Thoracic aorta (tissue), 2 donors: Measurements from ENCODE around the gene ANKRD27. TPM values are rescaled to one million over a fixed set of nuclear protein-coding genes. Genes with fewer than 3 reads are reported as not detected.

Experiments used
- ATAC-seq: fragments of 150-250 bp; one replicate; pipeline ENCODE4 v1.8.0; 2017; ENCODE audit warnings: low read depth; ENCODE audit not compliant: insufficient number of reproducible peaks, low FRiP score
- DNase-seq: peaks from one replicate; pipeline ENCODE4 v3.0.0-alpha.2; 2020; ENCODE audit warnings: low spot score
- H3K27ac ChIP-seq, 2 donors: fragments of 200-600 bp; sonication (generic); 1 replicate in 1 of 2; 2 replicates in 1 of 2; pipeline ENCODE4 v1.5.1; 2016; ENCODE audit warnings: mild to moderate bottlenecking in 2 of 2, moderate library complexity in 2 of 2
- H3K27me3 ChIP-seq: fragments of 200-600 bp; sonication (generic); replicated peaks from 2 replicates; pipeline ENCODE4 v1.6.0; 2016; ENCODE audit warnings: mild to moderate bottlenecking; ENCODE audit not compliant: insufficient read depth
- H3K36me3 ChIP-seq: fragments of 200-600 bp; sonication (generic); one replicate; pipeline ENCODE4 v1.5.1; 2016
- H3K4me1 ChIP-seq, 2 donors: fragments of 200-600 bp; sonication (generic); 1 replicate in 1 of 2; 2 replicates in 1 of 2; pipeline versions ENCODE4 v1.5.1 to v1.6.0; 2016; ENCODE audit warnings: low read depth in 2 of 2, mild to moderate bottlenecking in 1 of 2; ENCODE audit not compliant: control insufficient read depth in 1 of 2
- H3K4me3 ChIP-seq: fragments of 200-600 bp; sonication (generic); 2 replicates; pipeline ENCODE4 v1.5.1; 2016; ENCODE audit warnings: mild to moderate bottlenecking
- H3K9me3 ChIP-seq: fragments of 200-600 bp; sonication (generic); 2 replicates; pipeline ENCODE4 v1.5.1; 2016
- CTCF ChIP-seq: fragments of 200-600 bp; sonication (generic); IDR thresholded peaks from one replicate; pipeline ENCODE4 v1.5.1; 2019; ENCODE audit warnings: antibody characterized with exemption
- total RNA-seq, 2 donors: library from RNA; depleted of rRNA; stranded (reverse); fragments of >200 nt; gene quantifications; one replicate each; pipeline versions ENCODE4 v1.1.0 to v1.2.3, GENCODE V29; 2016

The ANKRD27 gene
- total RNA-seq, 2 donors from 2014 or later = 26.8 to 33.8 TPM

- Histone ChIP-seq H3K36me3 (peaks cover 66% of the 10 kb centered on the region), H3K4me1 (no peaks in the 10 kb centered on the region), H3K27ac (no peak overlapping the region), H3K27me3 (no peaks in the 10 kb centered on the region), H3K9me3 (no peaks in the 10 kb centered on the region), H3K4me3 (no peak overlapping the region)
- DNase-seq = no peak
- no peak for TF ChIP-seq CTCF
- ATAC-seq = no peak
Measured at GRCh38 chr19:32626969-32627368, 48.0 kb downstream of the ANKRD27 start.

GRCh38 chr19:32624410-32624809 lies 50.6 kb downstream of the ANKRD27 start:
- H3K9me3 ChIP-seq = no peaks in the 10 kb centered on the region
- DNase-seq = no peak
- no peaks in the 10 kb centered on the region for H3K27me3 ChIP-seq
- no peak overlapping the region for H3K27ac ChIP-seq
- no peak overlapping the region for H3K4me3 ChIP-seq
- H3K4me1 ChIP-seq = no peaks in the 10 kb centered on the region
- no peak for ATAC-seq
- no peak for TF ChIP-seq CTCF
- peaks cover 59% of the 10 kb centered on the region for H3K36me3 ChIP-seq

- no peak for ATAC-seq
- TF ChIP-seq CTCF = no peak
- H3K27ac ChIP-seq = no peak overlapping the region
- H3K4me1 ChIP-seq = no peaks in the 10 kb centered on the region
- no peaks in the 10 kb centered on the region for H3K9me3 ChIP-seq
- H3K4me3 ChIP-seq = no peak overlapping the region
- no peak for DNase-seq
- peaks cover 62% of the 10 kb centered on the region for H3K36me3 ChIP-seq
- H3K27me3 ChIP-seq = no peaks in the 10 kb centered on the region
Measured at GRCh38 chr19:32622002-32622401, 53.0 kb downstream of the ANKRD27 start.

- no peak overlapping the region for H3K4me3 ChIP-seq
- H3K9me3 ChIP-seq = no peaks in the 10 kb centered on the region
- H3K27ac ChIP-seq = no peak overlapping the region
- no peaks in the 10 kb centered on the region for H3K27me3 ChIP-seq
- H3K4me1 ChIP-seq = no peaks in the 10 kb centered on the region
- TF ChIP-seq CTCF = no peak
- no peak for ATAC-seq
- peaks cover 71% of the 10 kb centered on the region for H3K36me3 ChIP-seq
- no peak for DNase-seq
Measured at GRCh38 chr19:32619051-32619685, 55.8 kb downstream of the ANKRD27 start.

- no peak overlapping the region for H3K4me3 ChIP-seq
- H3K9me3 ChIP-seq = no peaks in the 10 kb centered on the region
- no peak for TF ChIP-seq CTCF
- no peak for DNase-seq
- H3K27me3 ChIP-seq = no peaks in the 10 kb centered on the region
- H3K36me3 ChIP-seq = peaks cover 51% of the 10 kb centered on the region
- no peaks in the 10 kb centered on the region for H3K4me1 ChIP-seq
- no peak for ATAC-seq
- no peak overlapping the region for H3K27ac ChIP-seq
Measured at GRCh38 chr19:32615569-32615968, 59.4 kb downstream of the ANKRD27 start.
